Lower leg skin (tissue), 3 donors: ENCODE data around the gene BPI.

Experiments
- CTCF ChIP-seq, 3 donors: fragments of 450-650 bp; IDR thresholded peaks; one replicate each; pipeline ENCODE4 v1.5.1; 2016; ENCODE audit warnings: antibody characterized with exemption in 3 of 3, mild to moderate bottlenecking in 3 of 3, moderate library complexity in 2 of 3
- POLR2A ChIP-seq, 2 donors: fragments of 450-650 bp; IDR thresholded peaks; one replicate each; pipeline ENCODE4 v1.6.1; 2016 to 2017; ENCODE audit warnings: antibody characterized with exemption in 2 of 2, mild to moderate bottlenecking in 1 of 2, moderate library complexity in 1 of 2

- TF ChIP-seq CTCF (IDR thresholded peaks at IDR 0.05): no peak
- no peak for TF ChIP-seq POLR2A (IDR thresholded peaks at IDR 0.05)
Observed at GRCh38 chr20:38267901-38268514, 35.9 kb upstream of the BPI start.
